ENCODE measurements around the gene CLIC3. TPM values are rescaled to one million over a fixed set of nuclear protein-coding genes. Genes with fewer than 3 reads are reported as not detected.

Gene CLIC3
- polyA plus RNA-seq, 4 donors, result 0.49 to 1.2 (median 0.74) TPM

DNA sequence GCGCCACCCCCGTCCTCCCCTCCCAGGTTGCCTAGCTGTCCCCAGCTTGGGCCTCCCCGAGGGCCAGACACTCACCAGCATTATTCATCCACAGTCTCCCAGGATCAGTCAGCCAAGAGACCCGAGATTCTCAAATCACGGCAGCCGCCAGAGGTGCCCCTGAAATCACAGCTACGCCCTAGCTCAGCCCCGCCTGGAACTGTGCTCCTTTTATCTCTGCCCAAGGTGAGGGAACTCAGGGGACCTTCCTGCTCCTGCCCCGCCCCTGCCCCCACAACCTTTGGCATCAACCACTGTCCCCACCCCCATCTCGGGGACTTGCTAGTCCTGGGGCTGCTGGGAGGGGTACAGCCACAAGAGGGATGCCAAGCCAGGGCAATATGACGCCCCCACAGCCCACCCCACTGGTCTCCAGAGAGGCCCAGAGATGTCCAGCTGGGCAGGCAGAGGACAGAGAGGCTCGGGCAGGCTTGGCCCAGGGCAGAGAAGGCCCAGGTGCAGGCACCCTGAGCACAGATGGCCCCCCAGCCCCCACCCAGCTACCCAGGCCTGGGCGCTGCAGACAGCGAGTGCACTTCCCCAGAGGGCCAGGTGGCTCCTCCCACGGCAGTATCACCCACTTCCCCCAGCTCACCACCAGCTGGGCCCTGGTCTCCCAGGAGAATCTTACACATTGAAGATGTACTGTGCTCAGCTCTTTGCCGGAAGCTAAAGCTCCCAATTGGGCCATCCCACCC is 35.7 kb upstream of the CLIC3 start, which contains the start of gene FUT7:
TSS of gene FUT7 (minus strand) at position 185 of the 737 bp plus-strand sequence. CDS start at position 88, 97 bp downstream.
- DNase-seq (ENCODE audit: low read depth in 4 of 4, low spot score in 2 of 4), result no peak

DNA sequence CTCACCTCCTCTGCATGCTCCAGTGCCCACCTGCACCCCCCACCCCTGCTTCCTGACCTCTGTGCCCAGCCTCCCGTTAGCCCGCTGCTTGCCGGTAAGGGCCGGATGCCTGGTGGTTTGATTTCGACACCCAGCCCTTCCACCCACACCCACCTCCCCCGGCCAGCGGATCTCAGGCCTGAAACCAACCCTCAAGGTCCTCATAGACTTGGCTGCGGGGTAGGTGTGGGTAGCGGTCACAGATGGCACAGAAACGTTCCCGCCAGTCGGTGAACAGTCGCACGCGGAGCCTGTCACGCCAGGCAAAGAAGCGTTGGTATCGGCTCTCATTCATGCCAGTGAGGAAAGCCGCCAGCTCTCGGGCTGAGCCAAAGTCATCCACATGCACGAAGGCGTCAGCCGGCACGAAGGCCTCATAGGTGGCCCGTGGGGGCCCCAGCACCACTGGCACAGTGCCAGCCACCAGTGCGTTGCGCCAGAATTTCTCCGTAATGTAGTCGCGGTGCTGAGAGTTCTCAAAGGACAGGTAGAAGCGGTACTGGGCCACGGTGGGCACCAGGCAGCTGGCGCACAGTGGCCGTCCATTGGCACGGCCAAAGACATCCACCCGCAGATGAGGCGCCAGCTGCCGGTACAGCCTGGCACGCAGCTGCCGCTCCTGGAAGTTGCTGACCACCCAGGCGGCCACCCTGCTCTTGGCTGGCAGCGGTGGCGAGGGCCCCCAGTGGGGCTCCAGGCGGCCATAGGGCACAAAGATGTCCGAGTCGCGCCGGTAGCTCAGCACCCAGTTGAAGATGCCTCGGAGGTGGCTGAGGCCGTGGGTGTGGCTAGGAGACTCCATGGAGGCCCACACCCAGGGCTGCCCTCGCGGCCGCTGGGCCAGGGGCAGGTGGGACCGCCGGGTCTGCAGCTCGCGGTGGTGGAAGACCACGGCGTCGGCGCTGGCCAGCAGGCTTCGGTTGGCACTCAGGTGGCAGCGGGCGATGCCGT is 34.5 kb upstream of the CLIC3 start:
- DNase-seq (ENCODE audit: low read depth in 4 of 4, low spot score in 2 of 4), result no peak

DNA sequence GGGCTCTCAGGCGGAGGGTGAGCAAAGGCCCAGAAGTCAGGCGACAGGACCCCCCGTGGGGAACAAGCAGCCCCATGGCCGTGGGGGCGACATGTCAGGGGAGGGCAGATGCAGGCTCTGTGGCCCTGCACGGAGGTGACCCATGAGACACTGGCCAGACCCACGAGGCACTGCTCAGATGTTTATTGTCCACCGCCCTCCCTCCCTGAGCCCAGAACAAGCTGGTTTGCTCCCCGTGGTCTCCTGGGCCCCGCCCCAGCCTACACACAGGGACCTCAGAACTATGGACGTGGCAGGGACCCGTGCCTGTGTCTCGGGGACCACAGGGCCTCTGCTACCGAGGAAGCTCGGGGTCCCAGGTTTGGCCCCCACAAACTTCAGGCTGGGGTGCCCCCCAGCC is 33.6 kb upstream of the CLIC3 start:
- no peak for DNase-seq (ENCODE audit: low read depth in 4 of 4, low spot score in 2 of 4)

DNA sequence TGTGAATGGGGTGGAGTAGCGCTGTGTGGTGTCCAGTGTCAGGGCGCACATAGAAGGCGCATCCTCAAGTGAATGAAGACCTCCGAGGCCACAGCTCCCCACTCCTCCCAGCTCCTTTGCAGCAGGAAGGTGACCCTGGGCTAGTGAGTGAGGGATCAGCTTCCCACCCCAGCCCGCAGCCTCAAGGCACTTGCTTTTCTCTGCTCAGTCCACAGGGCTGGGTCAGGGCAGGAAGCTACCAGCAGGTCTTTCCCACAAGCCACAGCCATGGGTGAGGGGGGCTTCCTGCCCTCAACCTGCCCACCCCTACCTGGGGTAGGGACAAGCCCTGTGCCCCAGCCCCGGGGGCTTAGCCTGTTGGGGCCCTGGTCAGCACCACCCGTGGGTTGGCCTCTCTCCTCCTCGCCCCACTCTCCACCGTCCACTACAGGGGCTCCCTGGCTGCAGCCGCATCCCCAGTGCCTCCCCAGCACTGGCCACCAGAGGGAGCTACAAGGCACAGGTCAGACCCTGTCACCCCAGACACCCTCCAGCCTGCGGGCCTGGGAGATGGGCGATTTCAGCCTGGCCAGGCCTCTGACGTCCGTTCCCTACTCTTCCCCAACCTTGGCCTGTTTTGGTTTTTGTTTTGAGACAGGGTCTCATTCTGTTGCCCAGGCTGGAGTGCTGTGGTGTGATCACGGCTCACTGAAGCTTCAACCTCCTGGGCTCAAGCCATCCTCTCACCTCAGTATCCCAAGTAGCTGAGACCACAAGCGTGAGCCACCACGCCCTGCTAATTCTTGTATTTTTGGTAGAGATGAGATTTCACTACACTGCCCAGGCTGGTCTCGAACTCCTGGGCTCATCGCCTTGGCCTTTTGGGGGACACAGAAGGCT is 32.9 kb upstream of the CLIC3 start:
- DNase-seq (ENCODE audit: low read depth in 4 of 4, low spot score in 2 of 4), result no peak

DNA sequence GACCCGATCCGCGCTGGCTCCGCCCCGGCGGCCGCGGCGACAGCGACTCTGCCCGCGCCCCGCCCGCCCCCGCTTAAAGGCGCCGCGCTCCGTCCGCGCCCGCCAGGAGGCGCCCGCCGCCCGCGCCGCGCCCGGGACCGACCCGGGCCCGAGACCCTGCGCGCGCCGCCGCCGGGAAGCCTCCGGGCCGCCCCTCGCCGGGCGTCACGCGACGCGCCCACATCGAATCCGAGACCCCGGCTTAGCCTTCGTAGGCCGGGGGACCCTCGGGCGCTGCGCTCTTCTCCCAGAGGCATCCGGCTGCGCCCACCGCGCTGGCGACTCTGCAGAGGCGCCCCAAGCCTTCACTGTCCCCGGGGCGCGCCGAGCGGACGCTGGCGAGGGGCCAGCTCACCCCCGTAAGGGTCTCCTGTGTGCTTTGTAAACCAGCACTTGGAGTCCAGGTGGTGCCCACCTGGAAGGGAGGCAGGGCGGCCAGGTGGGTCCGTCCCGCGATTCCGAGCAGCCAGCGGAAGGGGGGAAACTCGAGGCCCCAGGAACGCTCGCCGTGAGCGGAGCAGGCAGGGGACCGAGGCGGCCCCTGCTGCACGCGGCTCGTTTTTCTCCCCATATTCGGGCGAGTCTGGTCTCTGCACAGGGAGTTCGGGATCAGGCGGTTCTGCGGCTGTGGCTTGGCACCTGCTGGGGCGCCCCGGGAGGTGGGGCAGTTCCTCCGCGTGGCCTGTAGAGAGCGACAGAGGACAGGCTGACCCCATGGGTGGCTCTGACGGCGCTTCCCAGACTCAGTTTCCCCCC is 32.1 kb upstream of the CLIC3 start:
- DNase-seq (ENCODE audit: low read depth in 4 of 4, low spot score in 2 of 4), result no peak

DNA sequence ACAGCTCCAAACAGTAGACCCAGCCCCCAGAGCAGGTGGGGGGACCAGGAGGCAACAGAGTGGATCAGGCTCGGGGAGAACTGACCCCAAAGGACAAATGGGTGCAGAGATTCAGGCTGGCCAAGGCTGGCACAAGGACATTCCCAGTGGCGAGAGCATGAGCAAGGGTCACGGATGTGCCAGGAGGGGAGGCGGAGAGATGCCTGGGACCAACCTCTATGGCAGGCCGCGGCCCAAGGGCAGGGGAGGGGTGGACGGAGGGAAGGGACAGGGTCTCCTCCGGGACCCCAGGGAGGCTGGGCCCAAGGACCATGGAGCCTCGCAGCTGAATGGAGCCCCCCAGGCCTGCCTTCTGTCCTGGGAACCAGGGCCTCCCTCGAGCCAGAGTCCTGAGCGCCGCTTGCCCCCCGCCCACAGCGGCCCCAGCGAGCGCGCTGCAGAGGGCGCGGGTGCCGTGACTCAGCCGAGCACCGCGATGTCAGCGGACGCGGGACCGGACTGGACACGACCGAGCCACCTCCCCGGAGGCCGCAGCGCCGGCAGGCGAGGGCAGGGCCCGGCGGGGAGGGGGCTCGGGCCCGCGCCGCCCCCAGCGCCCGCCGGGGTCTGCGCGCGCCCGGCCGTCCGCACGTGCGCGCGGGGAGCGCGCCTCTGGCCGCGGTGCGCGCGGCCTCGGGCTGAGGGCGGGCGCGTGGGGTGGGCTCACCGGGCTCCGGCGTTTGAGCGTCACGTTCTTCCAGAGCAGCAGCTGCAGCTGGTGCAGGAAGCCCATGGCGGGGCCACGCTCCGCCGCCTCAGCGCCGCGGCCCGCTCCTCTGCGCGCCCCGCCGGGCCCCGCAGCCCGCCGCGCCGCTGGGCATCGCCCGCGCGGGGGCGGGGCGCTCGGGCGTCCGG is 31.2 kb upstream of the CLIC3 start, which contains the start of gene ABCA2:
TSS of gene ABCA2 (minus strand) at position 869 of the 894 bp plus-strand sequence. CDS start at position 772, 97 bp downstream.
- DNase-seq (ENCODE audit: low read depth in 4 of 4, low spot score in 2 of 4), result no peak

DNA sequence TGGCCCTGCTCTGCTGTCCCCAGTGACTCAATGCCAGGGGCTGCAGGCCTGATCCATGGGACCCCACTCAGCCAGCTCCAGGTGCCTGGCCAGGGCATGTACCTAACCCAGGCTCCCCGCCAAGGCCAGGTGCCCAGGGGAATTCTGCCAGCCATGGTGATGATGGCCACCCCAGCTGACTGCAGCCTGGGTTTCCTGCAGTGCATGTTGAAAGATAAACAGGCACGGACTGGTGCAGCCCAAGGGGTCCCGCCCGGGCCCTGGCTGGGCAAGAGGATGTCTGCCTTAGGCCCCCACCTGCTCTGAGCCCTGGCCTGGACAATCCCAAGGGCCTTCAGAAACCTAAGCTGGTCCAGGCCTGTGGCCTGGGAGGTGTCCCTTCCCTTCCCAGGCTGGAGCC is 30.5 kb upstream of the CLIC3 start:
- DNase-seq (ENCODE audit: low read depth in 4 of 4, low spot score in 2 of 4), result no peak

DNA sequence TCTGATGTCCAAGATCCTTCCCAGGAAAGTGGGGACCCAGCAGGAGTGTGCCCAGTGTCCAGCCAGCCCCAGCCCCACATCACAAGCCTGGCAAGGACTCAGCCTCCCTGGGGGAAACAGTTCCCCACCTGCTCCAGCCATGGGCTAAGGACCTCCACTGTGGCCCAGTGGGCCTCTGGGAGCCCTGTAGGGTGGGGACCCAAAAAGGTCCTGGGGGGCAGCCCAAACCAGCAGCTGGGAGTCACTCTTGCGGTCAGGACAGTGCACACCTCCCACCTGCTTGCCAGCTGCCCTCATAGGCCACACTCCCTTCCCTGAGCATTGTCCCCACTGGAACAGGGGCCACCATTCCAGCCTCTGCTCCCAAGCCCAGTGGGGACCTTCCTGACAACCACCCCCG is 30.0 kb upstream of the CLIC3 start:
- DNase-seq (ENCODE audit: low read depth in 4 of 4, low spot score in 2 of 4), result no peak

DNA sequence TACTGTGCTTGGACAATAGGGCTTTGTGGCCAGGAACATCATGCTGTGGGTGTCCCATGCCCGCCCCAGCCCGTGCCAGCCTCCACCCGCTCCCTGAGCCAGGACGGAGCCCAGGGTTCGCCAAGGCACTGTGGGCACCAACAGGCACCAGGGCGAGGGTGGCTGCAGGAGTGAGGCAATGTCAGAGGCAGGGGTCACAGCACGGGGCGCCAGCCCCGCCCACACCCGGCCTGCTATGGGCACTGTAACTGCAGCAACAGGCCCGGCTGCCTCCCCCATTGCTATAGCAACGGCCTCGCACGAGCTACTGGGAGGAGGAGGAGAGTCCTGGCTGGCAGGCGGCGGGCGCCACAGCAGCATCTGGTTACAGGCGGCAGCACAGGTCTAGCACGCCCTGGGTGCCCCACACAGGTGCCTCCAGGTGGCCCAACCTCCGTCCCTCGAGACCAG is 29.2 kb upstream of the CLIC3 start:
- peak in 2 of 4 donors; percentile 71 to 78 for DNase-seq (ENCODE audit: low read depth in 4 of 4, low spot score in 2 of 4)

DNA sequence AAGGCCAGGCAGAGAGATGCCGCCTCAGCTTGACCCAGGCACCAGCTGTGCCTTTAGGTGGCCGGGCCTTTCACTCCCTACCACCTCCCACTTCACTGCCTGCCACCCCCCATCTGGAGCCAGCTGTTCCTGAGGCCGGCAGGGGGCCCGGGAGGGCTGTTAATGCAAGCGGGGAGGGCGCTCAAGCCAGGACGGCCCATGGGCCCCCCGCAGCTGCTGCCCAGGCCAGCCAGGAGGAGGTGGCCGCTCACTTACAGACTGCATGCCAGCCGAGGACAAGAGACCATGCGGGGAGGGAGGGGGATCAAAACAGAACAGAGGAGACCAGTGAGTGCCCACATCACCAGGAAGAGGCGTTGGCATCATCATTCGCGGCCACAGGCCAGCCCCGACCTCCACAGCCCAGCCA is 27.2 kb upstream of the CLIC3 start:
- no peak for DNase-seq (ENCODE audit: low read depth in 4 of 4, low spot score in 2 of 4)

DNA sequence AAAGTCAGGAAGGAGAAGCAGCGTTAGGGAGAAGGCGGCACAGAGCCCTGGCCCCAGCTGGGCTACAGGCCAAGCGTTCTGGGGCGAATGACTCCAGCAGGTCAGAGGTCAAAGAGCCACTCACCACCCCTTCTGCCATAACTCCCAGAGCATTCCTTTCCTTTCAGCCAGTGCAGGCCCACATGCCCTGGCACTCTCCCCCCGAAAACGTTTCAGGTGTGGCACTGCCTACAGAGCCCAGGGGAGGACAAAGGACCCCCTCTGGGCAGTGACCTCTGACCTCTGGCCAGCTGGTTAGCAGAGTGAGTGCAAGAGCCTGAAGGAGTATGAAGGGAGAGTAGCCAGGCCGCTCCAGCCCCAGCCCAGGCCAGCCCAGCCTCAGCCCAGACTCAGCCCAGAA is 26.8 kb upstream of the CLIC3 start:
- DNase-seq (ENCODE audit: low read depth in 4 of 4, low spot score in 2 of 4), result no peak

DNA sequence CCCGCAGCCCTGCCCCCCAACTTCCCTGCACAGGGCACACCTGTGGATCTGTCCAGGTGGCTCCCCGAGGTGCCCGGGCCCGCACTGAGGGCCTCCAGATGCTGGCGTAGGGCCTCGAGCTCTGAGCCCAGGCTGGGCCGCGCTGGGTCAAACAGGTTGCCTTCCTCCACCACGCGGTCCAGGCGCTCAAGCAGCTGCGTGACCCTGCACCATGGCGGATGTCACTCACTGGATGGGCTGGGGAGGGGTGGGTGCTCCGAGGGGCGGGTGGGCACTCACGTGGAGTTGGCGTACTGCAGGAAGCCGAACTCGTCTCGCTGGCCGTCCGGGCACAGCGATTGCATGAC is 26.3 kb upstream of the CLIC3 start:
- no peak for DNase-seq (ENCODE audit: low read depth in 4 of 4, low spot score in 2 of 4)

DNA sequence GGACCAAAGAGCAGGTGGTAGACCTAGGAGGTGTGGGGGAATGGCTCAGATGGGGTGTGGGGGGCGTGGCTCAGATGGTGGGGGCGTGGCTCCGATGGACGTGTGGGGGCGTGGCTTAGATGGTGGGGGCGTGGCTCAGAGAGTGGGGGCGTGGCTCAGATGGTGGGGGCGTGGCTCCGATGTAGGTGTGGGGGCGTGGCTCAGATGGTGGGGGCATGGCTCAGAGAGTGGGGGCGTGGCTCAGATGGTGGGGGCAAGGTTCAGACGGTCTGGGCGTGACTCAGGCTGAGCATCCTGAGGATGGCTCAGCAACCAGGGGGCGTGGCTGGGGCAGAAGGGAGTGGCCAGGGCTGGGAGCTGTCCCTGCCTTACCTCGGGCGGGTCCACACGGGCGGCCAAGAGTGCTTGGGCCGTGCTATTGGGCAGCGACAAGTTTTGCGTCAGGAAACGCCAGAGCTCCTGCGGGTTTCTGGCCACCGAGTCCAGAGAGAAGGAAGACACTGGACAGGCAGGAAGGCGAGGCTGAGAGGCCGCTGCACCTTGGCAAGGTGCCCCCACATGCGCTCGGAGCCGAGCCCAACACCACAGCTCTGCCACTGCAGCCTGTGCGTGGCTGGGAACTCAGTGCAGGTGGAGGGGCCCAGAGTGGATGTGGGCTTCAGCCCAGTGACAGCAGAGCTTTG is 25.8 kb upstream of the CLIC3 start:
- no peak for DNase-seq (ENCODE audit: low read depth in 4 of 4, low spot score in 2 of 4)

DNA sequence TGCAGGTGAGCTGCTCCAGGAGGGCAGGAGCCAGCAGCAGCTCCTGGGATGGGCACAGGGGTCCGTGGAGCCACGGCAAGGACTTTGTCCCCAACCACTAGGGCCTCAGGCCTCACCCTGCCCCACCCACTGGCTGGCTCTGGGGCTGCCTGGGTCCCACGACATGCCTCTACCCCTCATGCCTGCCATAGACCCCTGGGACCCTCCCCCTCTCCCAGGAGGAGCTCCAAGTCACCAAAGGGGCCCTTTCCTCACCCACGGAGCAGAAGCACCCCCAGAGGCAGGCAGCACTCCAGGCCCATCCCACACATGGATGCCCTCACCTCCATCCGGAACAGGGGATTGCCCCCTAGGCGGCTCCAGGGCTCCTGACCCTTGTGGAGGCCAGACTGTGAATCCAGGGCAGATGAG is 25.2 kb upstream of the CLIC3 start:
- DNase-seq (ENCODE audit: low read depth in 4 of 4, low spot score in 2 of 4), result no peak

DNA sequence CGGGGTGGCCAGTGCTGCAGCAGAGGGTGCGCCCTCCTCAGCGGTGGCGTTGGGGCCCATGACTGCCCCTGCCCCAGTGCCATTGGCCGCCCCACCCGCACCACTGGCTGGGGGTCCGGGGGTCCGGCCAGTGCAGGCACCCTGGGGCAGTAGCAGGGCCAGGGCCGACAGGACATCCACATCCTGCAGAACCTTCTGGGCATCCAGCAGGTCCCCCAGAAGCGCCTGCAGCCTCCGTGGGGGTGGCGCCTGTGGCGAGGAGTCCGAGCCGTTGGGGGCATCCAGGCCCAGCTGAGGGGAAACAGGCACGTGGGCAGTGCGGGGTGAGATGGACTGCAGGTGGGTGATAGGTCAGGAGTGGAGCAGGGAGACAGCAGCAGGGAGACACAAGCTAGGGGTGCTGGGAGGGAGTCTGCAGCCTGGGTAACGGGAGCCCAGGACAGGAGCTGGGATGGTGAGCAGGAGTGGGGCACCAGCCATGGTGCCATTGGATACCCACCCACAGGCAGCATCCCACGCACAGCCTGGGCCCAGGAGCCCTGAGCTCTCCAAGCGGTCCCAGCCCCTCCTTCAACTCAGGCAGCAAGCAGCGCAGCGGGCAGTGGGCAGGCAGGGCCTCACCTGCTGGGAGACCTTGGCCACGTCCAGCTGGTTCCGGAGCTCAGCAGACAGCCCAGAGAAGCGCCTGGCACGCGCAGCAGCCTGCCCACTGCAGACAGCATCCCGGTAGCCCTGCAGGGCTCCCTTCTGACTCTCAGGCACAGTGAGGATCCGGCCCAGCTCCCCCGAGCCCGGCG is 24.6 kb upstream of the CLIC3 start:
- DNase-seq (ENCODE audit: low read depth in 4 of 4, low spot score in 2 of 4), result no peak

DNA sequence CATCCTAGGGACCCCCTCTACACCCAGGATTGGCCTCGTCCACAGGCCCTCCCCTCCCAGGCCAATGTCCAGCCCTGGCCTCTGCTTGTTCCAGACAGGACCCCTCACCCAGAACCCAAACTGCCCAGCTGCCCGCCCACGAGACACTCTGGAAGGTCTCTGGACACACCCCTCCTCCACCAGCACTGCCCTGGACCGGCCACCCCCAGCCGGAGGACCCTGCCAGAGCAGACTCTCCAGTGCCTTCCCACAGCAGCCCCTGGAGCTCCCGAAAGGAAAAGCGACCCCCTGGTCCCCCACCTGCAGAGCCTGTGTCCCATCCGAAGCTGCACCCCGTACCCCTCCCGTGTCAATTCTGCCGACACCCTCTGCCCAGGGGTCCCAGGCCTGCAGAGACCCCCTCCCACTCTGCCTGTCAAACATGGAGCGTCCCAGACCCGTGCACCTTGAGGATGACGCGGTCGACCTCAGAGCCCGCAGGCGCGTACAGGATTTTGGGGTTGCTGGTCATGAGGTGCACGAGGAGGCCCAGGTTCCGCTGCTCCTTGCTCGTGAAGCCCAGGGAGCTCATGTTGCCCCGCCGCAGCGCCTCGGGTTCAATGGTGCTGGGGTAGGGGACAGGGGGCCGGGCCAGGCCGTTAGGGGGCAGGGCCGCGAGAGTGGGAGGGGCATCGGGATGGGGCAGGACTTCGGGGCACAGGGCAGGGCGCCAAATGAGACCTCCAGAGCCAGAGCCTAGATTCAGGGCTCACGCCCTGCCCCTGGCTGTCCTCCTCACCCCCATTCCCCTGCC is 23.7 kb upstream of the CLIC3 start:
- DNase-seq (ENCODE audit: low read depth in 4 of 4, low spot score in 2 of 4), result no peak
